Thyroid gland (tissue), 4 donors: ENCODE results near the gene B3GNT7.

ENCODE experiments used
- POLR2A ChIP-seq, 2 donors: fragments of 450-650 bp; IDR thresholded peaks; one replicate each; pipeline ENCODE4 v1.6.1; 2017; ENCODE audit warnings: antibody characterized with exemption in 2 of 2, mild to moderate bottlenecking in 2 of 2, moderate library complexity in 1 of 2
- TF ChIP-seq, protein P1 (sequence below), 6 experiments: fragments of 200-600 bp in 3 of 6; fragments of 450-650 bp in 3 of 6; sonication (generic) in 3 of 6; IDR thresholded peaks; one replicate each; pipeline ENCODE4 v1.5.1; 2016 to 2019; ENCODE audit warnings: antibody characterized with exemption in 6 of 6, mild to moderate bottlenecking in 2 of 6, inconsistent platforms in 1 of 6, moderate library complexity in 1 of 6

DNA sequence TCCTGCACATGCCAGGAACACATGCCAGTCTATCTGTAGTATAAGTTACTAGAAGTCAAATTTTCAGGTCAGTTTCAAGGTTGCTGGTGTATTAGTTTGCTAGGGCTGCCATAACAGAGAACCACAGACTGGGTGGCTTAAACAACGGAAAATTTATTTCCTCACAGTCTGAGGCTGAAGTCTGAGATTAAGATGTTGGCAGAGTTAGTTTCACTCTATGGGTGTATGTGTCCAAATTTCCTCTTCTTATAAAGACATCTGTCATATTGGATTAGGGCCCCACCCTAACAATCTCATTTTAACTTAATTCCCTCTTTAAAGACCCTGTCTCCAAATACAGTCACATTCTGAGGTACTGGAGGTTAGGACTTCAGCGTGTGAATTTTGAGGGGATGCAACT lies 26.5 kb downstream of the B3GNT7 start:
- TF ChIP-seq, protein P1, sequence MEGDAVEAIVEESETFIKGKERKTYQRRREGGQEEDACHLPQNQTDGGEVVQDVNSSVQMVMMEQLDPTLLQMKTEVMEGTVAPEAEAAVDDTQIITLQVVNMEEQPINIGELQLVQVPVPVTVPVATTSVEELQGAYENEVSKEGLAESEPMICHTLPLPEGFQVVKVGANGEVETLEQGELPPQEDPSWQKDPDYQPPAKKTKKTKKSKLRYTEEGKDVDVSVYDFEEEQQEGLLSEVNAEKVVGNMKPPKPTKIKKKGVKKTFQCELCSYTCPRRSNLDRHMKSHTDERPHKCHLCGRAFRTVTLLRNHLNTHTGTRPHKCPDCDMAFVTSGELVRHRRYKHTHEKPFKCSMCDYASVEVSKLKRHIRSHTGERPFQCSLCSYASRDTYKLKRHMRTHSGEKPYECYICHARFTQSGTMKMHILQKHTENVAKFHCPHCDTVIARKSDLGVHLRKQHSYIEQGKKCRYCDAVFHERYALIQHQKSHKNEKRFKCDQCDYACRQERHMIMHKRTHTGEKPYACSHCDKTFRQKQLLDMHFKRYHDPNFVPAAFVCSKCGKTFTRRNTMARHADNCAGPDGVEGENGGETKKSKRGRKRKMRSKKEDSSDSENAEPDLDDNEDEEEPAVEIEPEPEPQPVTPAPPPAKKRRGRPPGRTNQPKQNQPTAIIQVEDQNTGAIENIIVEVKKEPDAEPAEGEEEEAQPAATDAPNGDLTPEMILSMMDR (IDR thresholded peaks at IDR 0.05): no peak
- no peak for TF ChIP-seq POLR2A (IDR thresholded peaks at IDR 0.05)
